Lung (tissue), 12 donors: ENCODE measurements around the gene CES4A. TPM values are rescaled to one million over a fixed set of nuclear protein-coding genes. Genes with fewer than 3 reads are reported as not detected.

Experiments
- ATAC-seq: fragments of 200-7000 bp; cut with Tn5 transposase; one replicate; pipeline ENCODE4 v1.9.1; 2020; ENCODE audit warnings: moderate number of reproducible peaks; ENCODE audit not compliant: insufficient read depth, low FRiP score
- DNase-seq, 3 donors: peaks; one replicate each; pipeline ENCODE4 v3.0.0-alpha.2; 2013 to 2017
- H3K27ac ChIP-seq, 2 donors: one replicate each; pipeline ENCODE4 v1.5.1; 2013; ENCODE audit warnings: mild to moderate bottlenecking in 2 of 2, moderate library complexity in 2 of 2, control low read depth in 1 of 2, inconsistent platforms in 1 of 2, low read depth in 1 of 2, low read length in 1 of 2
- H3K27me3 ChIP-seq, 3 donors: one replicate each; pipeline ENCODE4 v1.5.1; 2013; ENCODE audit warnings: low read length in 2 of 3; ENCODE audit not compliant: control insufficient read depth in 3 of 3, insufficient read depth in 3 of 3
- H3K36me3 ChIP-seq, 4 donors: one replicate each; pipeline ENCODE4 v1.5.1; 2013; ENCODE audit warnings: low read length in 4 of 4, mild to moderate bottlenecking in 1 of 4, moderate library complexity in 1 of 4; ENCODE audit not compliant: control insufficient read depth in 4 of 4, insufficient read depth in 4 of 4
- H3K4me1 ChIP-seq, 5 donors: one replicate each; pipeline ENCODE4 v1.5.1; 2013; ENCODE audit warnings: low read length in 5 of 5, mild to moderate bottlenecking in 2 of 5, moderate library complexity in 1 of 5; ENCODE audit not compliant: control insufficient read depth in 5 of 5, insufficient read depth in 5 of 5
- H3K4me3 ChIP-seq: one replicate; pipeline ENCODE4 v1.5.1; 2013; ENCODE audit warnings: mild to moderate bottlenecking, control low read depth, moderate library complexity
- H3K9ac ChIP-seq, 2 donors: one replicate each; pipeline ENCODE4 v1.5.1; 2013; ENCODE audit warnings: low read length in 2 of 2, control low read depth in 1 of 2; ENCODE audit not compliant: insufficient read depth in 1 of 2
- H3K9me3 ChIP-seq, 4 donors: one replicate each; pipeline ENCODE4 v1.5.1; 2013; ENCODE audit warnings: low read length in 3 of 4, mild to moderate bottlenecking in 1 of 4, moderate library complexity in 1 of 4; ENCODE audit not compliant: control insufficient read depth in 4 of 4, insufficient read depth in 3 of 4
- WGBS, 2 donors: extraction: QIAGEN DNeasy Blood & Tissue Kit; methylation state at CpG; one replicate each; pipeline ENCODE4 v1.1.7; 2013; 5-methylcytosine and 5-hydroxymethylcytosine counted together
- polyA plus RNA-seq, 2 donors: library from polyadenylated mRNA; stranded (reverse); fragments of 200-250 nt; gene quantifications; one replicate each; pipeline ENCODE4 v1.2.1, GENCODE V29; 2013
- total RNA-seq, 2 donors: library from RNA; depleted of rRNA in 1 of 2; stranded (reverse); fragments of >200 nt in 1 of 2; gene quantifications; one replicate each; pipeline ENCODE4 v1.2.1, GENCODE V29; 2014 to 2021
- TF ChIP-seq, protein P1 (sequence below): IDR thresholded peaks from 2 replicates; pipeline ENCODE4 v1.5.1; 2012; ENCODE audit warnings: mild to moderate bottlenecking; ENCODE audit errors: control extremely low read depth, extremely low read depth
- donor health status: control.
- donor health status: control.
- donor health status: Bipolar disorder and iron deficiency.
- donor health status: healthy.
- donor health status: DM: yes; HTN: yes; CAD: no.

CES4A gene
- total and polyA plus RNA-seq, 4 donors = 8.0 to 29.8 (median 13.6) TPM

DNA sequence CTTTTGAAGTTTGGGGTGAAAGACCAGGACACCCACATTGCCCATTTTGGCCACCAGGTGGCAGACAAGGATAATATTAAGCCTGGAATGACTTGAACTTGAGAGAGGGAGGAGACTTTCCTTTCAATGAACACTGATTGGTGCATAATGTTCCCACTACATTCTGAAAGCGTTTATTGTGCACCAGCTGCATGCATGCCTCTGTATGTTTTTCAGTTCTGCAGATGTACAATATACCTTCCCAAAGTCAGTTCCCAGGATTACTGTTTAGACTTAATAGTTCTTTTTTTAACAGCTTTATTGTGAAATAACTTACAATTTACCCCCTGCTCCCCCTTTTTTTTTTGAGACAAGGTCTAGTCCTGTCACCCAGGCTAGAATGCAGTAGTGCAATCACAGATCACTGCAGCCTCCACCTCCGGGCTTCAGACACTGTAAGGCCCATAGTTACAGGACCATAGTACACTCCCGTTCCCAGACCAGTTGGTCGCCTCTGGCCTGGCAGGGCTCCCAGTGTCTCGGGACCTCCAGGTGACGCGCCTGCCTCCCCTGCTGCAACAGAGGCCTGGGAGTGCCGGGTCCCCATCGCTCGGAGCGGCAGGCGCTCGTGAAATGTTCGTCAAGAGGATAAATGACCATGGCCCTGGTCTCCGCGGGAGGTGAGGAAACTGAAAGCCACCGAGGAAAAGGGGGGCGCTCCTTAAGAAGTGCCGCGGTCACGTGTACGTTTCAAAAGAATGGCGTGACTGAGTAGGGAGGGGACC, 40.9 kb upstream of the CES4A start:
- TF ChIP-seq, protein P1, sequence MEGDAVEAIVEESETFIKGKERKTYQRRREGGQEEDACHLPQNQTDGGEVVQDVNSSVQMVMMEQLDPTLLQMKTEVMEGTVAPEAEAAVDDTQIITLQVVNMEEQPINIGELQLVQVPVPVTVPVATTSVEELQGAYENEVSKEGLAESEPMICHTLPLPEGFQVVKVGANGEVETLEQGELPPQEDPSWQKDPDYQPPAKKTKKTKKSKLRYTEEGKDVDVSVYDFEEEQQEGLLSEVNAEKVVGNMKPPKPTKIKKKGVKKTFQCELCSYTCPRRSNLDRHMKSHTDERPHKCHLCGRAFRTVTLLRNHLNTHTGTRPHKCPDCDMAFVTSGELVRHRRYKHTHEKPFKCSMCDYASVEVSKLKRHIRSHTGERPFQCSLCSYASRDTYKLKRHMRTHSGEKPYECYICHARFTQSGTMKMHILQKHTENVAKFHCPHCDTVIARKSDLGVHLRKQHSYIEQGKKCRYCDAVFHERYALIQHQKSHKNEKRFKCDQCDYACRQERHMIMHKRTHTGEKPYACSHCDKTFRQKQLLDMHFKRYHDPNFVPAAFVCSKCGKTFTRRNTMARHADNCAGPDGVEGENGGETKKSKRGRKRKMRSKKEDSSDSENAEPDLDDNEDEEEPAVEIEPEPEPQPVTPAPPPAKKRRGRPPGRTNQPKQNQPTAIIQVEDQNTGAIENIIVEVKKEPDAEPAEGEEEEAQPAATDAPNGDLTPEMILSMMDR = peak; percentile 96
- Histone ChIP-seq H3K9me3 (no peaks in the 10 kb centered on the region), H3K27ac (no peak overlapping the region), H3K36me3 (peaks cover 2 to 16% (median 9%) of the 10 kb centered on the region in 4 donors), H3K4me3 (peak overlapping the region; percentile 20), H3K27me3 (peaks cover 0 to 37% (median 25%) of the 10 kb centered on the region in 3 donors), H3K4me1 (peaks cover 0 to 21% (median 6%) of the 10 kb centered on the region in 5 donors), H3K9ac (no peak overlapping the region)
- 0 to 1% methylated on average over 21 to 22 of the region's 23 CpGs for WGBS, 2 donors
- DNase-seq (peak; percentile 85 to 91 (median 87)), ATAC-seq (peak; percentile 77)

DNA sequence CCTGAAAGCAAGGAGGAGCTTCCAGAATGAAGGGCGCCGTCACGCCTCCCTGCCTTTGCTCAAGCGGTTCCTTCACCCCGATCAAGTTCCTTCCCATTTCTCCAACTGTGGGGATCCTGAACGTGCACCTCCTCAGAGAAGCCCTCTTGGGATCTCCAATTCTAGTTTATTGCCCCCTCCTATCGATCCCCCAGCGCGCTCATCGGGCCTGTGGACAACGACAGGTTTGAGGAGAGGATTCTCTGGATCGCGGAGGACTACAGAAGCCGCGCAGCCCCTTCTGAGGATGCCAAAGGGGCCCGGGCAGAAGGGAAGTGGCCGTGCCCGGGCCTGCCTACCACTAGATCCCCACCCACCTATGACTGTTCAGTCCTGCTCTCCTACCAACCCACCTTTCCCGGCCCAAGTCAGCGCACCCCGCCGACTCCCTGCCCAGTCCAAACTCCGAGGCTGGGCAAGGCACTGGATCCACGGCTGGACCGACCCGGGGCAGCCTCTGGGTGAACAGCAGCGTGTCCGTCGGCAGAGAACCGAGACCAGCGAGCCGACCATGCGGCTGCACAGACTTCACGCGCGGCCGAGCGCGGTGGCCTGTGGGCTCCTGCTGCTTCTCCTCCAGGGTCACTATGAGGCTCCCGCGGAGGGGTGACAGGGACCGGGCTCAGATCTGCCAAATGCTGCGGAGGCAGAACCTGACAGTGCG, 40.1 kb upstream of the CES4A start:
- Histone ChIP-seq H3K9me3 (no peaks in the 10 kb centered on the region), H3K4me3 (peak overlapping the region; percentile 6), H3K9ac (peak overlapping the region in 1 of 2 donors; percentile 32), H3K27me3 (peaks cover 0 to 37% (median 25%) of the 10 kb centered on the region in 3 donors), H3K4me1 (peaks cover 0 to 21% (median 6%) of the 10 kb centered on the region in 5 donors), H3K27ac (no peak overlapping the region), H3K36me3 (peaks cover 0 to 8% (median 4%) of the 10 kb centered on the region in 4 donors)
- peak in 2 of 3 donors; percentile 23 to 32 for DNase-seq
- WGBS, 2 donors = 2 to 3% methylated on average over 42 to 44 of the region's 44 CpGs
- peak; percentile 24 for ATAC-seq
- TF ChIP-seq, protein P1 = no peak

DNA sequence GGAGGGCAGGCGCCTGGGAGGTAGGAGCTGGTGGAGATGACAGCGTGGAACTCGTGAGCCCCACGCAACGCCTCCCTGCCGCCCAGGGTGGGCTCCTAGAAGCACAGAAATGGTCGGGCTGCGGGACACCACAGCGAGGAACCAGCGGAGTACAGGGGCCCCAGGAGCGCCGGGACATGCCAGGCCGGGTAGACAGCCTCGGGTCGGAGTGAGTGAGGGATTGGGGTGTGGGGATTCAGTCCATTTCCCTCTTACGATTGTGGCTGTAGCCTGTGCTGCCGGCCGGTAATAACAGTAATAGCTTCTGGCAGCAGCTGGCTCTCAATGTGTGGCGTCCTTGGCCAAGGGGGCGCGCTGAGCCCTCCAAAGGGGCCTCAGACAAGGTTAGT, 39.6 kb upstream of the CES4A start:
- H3K36me3 ChIP-seq = peaks cover 0 to 3% (median 1%) of the 10 kb centered on the region in 4 donors
- TF ChIP-seq, protein P1 = no peak
- H3K4me3 ChIP-seq = no peak overlapping the region
- 16% methylated on average over 20 to 21 of the region's 21 CpGs for WGBS, 2 donors
- H3K9me3 ChIP-seq = no peaks in the 10 kb centered on the region
- H3K27me3 ChIP-seq = peaks cover 0 to 37% (median 25%) of the 10 kb centered on the region in 3 donors
- DNase-seq = no peak
- no peak overlapping the region for H3K9ac ChIP-seq
- H3K4me1 ChIP-seq = peaks cover 0 to 21% (median 6%) of the 10 kb centered on the region in 5 donors
- ATAC-seq = no peak
- H3K27ac ChIP-seq = no peak overlapping the region
